HG02588 (cell line): ENCODE measurements around the gene BRSK2.

Source experiments
- ATAC-seq: cut with Tn5 transposase; IDR thresholded peaks from one replicate; pipeline ENCODE4 v1.9.1; 2021; ENCODE audit warnings: mild to moderate bottlenecking, moderate library complexity; ENCODE audit not compliant: unreplicated experiment

The BRSK2 gene

DNA sequence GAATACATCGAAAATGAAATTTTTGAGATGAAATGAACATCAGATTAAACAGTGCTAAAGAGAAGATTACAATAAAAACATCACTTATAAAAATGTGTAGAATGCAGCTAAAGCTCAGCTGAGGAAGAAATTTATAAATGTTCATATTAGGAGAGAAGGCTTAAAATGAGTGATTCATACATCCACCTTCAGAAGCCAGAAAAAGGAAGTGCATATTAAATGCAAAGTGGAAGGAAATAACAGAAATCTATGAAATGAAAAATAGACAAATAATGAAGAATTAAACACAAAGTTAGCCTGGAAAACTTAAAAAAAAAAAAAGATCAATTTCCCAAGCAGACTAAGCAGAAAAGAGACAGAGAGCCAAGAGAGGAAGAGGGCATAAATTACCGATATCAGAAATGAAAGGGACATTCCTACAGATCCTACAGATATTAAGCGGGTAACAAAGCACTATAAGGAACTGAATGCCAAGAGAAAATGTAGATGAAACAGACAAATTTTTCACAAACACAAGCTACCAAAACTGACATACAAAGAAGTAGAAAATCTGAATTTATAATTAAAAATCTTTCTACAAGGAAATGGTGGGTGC is 104.0 kb downstream of the BRSK2 start:
- no peak for ATAC-seq

DNA sequence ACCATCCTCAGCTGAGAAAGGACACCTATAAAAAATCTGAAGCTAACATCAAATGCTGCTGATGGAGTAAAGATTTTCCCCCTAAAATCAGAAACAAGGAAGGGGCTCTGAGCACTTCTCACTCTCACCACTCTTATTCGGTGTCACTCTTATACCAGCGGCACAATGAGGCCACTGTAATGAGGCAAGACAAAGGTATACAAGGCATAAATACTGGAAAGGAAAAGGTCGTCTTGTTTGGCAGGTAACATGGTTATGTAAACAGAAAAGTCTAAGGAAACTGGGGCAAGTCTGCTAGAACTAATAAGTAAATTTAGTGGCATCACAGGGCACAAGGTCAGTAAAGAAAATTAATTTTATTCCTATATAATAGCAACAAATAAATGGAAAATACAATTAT is 104.9 kb downstream of the BRSK2 start:
- ATAC-seq = no peak

DNA sequence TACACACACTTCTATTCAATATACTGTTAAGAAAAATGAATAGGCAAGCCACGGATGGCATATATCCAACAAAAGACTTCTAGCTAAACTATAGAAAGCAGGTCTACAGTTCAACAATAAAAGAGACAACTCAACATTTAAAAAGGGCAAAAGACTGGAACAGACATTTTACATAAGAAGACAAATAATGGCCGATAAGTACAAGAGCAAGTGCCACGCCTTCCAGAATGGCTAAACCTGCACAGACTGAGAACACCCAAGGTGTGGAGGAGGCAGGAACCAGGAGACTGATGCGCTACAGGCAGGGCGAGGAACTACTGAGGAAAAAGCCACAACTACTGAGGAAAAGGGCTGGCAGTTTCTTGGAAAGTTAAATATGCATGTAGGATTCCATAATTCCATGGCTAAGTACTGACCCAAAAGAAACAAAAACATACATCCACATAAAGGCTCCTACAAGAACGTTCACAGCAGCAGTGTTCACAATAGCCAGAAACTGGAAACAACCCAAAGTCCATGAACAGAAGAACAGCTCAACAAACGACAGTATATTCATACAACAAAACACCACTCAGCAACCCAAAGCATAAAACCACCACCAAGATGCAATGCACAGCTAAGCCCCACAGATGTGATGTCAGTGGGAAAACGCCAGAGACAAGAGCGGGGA is 106.5 kb downstream of the BRSK2 start:
- ATAC-seq = no peak

DNA sequence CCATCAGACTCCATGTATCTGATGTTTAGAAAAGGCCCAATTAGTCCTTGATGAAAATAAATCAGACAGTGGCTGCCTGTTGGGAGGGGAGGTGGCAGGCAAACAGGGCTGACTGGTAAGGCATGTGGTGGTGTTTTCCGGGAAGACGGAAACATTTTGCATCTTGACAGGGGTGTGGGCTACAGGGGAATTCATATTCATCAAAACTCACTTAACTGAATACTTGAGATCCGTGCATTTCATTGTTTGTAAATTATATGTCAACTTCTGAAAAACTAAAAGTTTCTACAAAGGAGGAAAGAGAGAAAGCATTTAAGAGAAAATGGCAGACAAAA is 107.0 kb downstream of the BRSK2 start:
- no peak for ATAC-seq

DNA sequence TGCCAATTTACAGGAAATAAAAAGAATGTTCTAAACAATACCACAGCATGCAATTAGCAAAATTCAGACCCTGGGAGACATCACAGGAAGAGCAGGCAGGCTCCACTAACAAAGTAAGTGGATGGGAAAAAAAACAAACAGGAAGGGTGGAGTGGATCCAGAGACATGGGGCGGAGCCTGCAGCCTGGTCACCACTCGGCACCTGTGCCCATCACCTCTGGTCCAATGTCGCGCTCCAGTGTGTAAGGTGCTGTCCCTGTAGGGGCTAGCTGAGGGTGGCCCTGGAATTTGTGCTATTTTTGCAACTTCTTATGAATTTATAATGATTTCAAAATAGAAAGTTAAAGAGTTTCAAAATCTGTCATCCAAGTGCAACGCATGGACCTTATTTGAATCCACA is 107.9 kb downstream of the BRSK2 start:
- ATAC-seq = no peak

DNA sequence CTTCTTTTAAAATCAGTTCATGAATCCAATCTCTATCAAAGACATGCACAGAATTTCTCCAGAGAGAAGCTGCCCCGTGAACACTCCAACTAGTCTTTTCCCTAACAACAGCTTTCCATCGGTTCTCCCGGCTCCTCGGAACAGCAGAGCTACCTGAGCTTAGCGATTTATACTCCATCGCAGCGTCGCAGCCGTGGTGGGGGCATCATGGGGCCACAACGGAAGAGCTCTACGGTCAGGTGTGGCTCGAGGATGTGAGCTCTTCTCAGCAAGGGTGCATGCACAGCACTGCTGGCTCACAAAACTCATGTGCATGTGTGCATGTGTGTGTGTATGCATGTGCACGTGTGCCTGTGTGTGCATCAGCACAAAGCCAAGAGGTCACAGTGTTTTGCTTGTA is 108.5 kb downstream of the BRSK2 start:
- no peak for ATAC-seq

DNA sequence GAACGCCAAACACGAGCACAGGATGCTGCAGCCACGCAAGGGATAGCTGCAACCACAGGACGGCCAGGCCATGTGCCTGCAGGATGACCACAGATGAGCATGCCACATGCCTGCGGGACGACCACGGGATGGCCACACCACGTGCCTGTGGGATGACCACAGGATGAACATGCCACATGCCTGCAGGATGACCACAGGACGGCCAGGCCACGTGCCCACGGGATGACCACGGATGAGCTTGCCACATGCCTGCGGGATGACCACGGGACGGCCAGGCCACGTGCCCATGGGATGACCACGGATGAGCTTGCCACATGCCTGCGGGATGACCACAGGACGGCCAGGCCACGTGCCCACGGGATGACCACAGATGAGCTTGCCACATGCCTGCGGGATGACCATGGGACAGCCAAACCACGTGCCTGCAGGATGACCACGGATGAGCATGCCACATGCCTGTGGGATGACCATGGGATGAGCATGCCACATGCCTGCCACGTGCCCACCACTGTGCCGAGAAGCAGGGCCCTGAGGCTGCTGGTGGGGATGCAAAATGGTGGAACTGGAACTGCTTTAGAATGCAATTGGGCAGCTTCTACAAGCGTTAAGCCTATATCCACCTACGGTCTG is 109.6 kb downstream of the BRSK2 start:
- ATAC-seq = no peak

DNA sequence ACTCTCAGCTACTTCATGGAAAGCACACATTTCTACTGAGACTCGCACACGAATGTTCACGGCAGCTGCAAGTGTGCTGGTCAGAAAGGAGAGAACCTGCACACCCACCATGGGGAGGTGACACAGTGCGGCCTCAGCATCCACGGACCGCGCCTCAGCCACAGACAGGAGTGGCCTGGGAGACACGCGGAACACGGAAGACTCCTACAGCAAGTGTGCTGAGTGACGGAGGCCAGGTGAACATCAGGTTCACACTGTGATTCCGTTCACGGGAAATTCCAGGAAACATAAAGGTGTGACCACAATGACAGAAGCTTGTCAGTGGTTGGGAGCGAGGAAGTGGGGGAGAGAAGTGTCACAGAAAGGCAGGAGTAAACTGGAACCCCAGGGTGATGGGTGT is 110.2 kb downstream of the BRSK2 start:
- ATAC-seq = no peak

DNA sequence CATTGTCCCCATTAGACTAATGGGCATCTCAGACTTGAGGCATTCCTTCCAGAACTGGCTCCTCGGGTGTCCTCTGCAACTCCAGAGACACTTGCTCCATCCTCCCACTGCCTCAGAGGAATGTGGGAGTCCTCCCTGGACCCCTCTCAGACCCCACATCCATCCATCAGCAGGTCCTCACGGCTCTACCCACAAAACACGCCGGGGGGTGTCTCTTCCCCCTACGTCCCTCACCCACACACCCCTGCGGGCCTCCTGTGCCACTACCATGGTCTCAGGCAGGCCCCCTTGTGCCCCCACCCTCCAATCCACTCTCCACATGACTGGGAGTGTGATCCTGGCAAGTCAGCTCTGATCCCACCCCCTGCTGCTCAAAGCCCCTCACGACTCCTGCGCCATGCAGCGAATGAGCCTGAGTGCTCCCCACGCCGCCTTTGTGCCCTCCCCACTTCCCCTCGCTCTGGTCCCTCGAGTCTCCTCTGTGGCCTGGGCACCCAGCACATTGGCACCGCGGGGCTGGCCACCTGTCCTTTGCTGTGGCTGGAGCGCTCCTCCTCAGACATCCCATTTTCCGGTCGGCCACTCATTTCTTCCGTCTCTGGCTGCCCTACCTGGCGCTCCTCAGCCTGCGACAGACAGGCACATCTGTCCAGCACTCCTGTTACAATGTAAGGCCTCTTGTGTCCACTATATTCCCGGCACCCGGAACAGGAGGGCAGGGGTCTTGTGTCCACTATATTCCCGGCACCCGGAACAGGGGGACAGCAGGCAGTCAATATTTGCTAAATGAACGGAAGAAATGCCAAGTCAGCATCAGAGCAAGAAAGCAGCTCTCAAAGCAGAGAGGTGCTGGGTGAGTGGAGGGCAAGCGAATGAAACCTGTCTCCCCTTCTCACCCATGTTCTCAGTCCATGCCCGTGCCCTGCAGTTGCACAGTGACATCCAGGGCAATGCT is 111.0 kb downstream of the BRSK2 start:
- ATAC-seq = no peak

DNA sequence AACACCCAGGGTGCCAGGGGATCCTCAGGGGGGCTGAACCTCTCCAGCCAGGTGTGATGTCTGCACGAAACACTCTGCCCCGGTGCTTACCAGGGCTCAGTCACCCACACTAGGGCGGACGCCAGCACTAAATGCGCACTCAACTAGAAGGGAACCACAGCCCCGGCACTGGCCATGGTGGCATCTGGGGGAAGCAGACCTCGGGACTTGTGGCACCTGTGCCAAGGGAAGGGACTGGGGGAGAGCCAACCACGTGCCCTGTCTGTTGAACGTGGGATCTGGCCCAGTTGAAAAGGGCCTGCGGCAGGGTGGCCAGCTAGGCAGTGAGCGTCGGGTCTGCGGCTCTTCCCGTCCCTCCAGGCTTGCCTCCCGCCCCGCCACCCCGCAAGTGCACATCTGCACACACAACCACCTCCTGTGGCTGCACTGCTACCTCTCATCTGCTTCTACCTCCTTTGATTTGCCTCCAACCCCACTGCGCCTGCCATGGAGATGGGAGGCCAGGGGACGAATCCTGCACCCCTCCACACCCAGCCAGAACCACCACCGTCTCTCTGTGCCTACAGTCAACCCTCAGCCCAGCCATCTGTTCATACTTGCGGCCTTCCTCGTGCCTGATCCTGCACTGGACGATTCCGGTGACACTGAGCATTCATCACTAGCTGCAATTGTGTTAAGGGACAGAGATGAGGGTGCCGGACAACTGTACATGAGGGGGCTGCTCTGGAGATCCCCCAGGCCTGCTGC is 111.9 kb downstream of the BRSK2 start:
- ATAC-seq = no peak

DNA sequence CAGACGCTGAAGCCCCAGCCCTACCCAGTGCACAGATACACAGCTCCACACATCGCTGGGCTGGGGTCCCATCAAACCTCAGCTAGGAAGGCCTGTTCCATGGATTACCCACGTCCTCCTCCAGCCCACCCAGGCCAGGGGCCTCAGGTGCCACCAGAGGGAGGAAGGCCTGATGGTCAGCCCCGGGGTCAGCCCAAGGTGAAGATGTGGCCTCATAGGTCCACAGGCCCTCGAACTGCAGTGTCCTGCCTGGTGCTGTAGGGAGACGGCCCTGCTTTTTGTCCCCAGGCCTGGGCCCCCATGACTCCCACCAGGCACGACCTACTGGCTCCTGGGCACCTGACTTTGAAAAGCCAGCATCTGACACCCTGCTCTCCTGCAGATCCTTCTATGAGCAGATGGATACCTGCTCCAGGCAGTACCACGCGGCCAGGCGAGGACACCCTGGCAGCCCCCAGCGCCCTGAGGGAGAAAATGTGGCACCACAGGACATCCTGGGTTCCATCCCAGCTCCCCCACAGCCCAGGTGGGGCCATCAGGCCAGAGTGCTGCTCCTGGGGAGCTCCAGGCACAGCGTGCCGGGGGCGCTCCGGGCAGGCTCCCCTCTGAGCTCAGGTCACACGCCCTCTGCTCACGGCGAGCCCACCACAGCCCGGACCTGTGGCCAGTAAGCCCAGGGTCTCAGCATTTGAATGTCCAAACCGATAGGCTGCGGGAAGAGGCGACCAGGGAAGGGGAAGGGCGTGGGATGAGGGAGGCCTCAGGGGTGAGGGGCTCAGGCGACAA is 112.6 kb downstream of the BRSK2 start:
- no peak for ATAC-seq

DNA sequence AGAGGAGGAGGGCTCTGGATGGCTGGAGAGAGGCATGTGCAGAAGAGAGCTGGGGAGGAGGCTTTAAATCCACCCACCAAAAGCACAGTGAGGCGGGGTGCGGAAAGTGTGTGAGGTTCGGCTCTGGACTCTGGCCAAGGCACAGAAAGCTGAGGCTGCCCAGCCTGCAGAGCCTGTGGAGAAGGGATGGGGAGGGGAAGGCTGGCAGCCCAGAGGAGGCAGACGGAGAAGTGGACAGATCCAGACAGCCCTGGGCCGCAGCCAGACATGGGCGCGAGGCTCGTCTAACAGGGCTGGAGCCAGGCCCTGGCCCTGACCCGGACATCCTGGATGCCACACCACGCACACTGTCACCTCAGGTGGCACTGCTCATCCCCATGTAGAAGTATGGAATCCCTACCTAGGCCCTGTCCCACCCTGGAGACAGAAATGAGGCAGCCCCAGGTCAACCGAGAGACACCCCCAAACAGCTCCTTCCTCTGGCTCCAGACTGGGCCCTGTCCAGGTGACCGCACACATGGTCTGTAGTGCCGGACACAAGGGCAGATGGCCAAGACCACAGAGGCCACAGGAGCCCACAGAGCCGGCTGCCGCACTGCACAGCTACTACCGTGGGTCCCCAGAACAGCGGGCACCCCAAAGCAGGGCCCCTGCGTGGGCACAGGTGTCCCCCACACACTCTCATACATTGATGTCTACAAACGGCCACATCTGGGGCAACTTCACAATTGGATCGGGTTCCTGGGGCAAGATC is 113.4 kb downstream of the BRSK2 start:
- ATAC-seq = no peak

DNA sequence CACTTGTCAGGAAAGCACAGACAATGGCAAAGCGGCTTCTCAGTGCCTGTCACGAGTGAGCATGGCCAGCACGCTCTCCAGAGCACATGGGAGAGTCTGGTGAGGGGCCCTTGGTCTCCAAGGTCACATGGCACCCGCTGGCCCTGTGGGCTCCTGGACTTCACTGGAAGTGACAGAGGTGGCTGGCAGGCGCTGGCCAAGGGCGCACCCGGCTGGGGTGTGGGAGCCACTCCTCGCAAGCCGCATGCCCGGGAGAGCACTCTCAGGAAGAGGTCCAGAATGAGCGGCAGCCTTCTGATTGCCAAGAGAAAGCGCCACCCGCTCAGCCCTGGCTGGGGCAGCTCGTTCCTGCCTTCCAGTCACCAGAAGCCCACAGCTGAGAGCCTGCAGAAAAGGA is 114.0 kb downstream of the BRSK2 start:
- no peak for ATAC-seq

DNA sequence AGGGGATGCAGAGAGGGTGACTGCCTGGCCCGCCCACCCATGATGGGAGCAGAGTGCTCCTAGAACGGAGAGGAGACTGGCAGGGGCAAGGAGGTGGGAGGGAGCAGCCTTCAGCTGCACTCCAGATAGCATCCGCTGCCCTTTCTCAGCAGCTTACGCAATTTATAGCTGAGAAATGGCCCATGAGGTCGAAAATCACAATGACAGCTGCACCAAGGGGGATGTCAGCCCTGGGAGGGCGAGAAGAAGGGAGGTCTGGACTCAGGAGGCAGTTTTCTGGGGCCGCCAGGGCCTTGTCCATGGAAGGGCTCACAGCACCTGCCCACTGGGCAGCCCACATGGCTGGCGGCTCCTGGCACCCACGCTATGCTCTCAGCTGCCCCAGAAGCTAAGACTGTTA is 114.4 kb downstream of the BRSK2 start:
- no peak for ATAC-seq

DNA sequence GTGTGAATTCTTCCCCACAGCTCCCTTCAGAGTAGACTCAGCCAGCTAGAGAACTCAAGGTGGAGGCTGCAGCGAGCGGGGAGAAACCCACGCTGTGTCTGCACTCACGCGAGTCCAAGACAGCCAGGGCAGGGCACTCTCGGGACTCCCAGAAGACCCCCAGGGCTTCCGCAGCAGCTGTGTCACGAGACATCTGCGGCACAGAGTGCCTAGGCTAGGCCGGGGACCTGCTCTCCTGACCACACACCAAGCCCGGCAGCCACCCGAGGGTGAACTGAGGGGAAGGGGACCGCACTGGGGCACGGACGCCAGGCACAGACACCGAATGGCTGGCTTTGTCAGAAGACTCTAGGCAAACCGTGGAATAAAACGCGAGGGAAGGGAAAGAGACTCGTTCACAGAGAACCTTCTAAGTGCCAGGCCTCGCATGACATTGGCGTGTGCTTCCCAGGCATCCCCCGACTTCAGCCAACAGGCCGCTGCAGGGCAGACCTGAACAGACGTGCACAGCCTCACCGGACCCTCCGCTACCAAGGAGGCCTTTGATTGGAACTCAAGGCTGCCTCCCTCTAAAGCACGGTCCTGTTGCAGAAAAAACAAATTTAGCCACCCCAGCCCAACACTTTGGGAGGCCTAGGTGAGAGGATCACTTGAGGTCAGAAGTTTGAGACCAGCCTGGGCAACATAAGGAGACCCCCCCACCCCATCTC is 115.0 kb downstream of the BRSK2 start:
- no peak for ATAC-seq

DNA sequence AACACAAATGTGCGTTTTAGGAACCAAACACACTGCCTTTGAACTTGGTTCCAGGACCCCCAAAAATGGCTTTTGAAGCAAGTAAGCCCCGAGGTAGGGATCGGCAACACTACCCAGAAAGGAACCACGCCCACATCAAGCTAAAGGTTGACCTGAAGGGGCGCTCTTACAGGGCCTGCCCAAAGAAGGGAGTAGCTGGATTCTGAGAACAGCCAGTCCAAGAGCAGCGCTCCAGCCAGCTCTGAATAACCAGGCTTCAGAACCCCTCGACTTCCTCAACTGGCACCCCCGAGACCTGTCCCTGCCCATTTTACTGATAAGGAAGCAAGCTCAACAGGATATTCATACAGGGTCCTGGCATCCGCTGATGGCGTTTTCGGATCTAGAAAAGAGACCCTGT is 115.7 kb downstream of the BRSK2 start:
- ATAC-seq = no peak

DNA sequence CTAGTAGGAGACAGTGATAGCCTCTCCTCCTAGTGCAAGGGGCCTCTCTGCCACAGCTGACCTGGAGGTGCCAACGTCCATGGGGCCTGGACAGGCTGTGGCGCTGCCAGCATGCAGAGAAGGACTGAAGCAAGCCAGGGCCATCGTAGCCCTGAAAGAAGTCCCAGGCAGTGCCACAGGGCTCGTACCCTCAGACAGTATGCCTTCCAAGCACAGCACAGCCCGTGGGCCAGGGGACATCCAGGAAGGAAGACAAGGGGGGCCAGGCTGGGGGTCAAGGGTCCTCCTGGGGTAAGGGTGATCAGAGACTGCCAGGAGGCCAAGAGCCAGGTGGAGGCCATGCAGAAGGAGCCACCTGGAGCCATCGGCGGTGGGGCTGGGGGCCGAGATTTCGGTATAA is 117.2 kb downstream of the BRSK2 start:
- no peak for ATAC-seq

DNA sequence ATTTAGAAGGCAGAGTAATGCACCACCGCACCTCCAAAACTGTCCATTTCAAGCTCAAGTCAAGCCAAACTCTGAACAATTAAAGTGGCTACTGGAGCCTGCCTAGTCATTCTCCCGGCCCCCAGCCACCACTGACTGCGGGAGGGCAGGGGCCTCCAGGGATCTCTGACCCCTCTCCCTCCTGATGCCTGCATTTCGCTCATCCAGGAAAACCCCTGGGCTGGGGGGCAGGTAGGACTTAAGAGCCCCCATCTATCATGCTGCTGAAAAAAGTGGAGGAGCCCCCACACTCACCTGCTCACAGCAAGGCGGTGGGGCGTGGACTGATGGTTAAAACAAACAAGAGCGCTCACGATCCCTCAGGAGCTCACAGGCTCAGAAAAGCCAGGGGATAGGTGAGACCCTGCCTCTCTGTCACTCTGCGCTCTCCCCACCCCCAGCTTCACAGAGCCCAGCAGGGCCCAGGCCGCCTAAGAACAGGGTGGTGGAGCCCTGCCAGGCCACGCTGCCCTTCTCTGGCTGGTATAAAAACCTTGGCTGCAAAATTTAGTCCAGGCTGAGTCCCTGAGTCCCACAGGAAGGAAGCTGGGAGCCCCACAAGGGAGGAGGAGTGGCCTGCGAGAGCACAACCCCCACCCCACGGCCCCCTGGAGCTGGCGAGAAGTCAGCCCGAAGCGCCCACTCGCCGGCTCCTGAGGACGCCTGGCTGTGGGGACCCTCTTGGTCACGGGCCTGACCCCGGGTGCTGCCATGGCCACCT is 117.8 kb downstream of the BRSK2 start:
- no peak for ATAC-seq
